ENCODE data around the gene EEF1A2.
"Not testable (repeated sequence)": the region's sequence is repeated elsewhere in the genome, so short reads cannot be mapped to it uniquely, and the experiment has no call there.

The EEF1A2 gene

GRCh38 chr20:63484651-63485403, 14.1 kb downstream of the EEF1A2 start:
- no peak for DNase-seq (ENCODE audit: low spot score)

- DNase-seq (ENCODE audit: low spot score) = no peak
Observed at GRCh38 chr20:63484236-63484635, 14.6 kb downstream of the EEF1A2 start.

GRCh38 chr20:63483834-63484233, 15.0 kb downstream of the EEF1A2 start:
- DNase-seq (ENCODE audit: low spot score) = peak; percentile 9

GRCh38 chr20:63482021-63482587, 16.8 kb downstream of the EEF1A2 start:
- DNase-seq (ENCODE audit: low spot score) = no peak

- DNase-seq (ENCODE audit: low spot score) = no peak
Observed at GRCh38 chr20:63481503-63481902, 17.4 kb downstream of the EEF1A2 start.

GRCh38 chr20:63479695-63480419, 19.0 kb downstream of the EEF1A2 start:
- not testable (repeated sequence) for DNase-seq (ENCODE audit: low spot score)

- DNase-seq (ENCODE audit: low spot score) = no peak
Observed at GRCh38 chr20:63478346-63479302, 20.3 kb downstream of the EEF1A2 start.

- DNase-seq (ENCODE audit: low spot score) = no peak
Observed at GRCh38 chr20:63477944-63478343, 20.9 kb downstream of the EEF1A2 start.

GRCh38 chr20:63477061-63477616, 21.7 kb downstream of the EEF1A2 start:
- no peak for DNase-seq (ENCODE audit: low spot score)

GRCh38 chr20:63475209-63475608, 23.7 kb downstream of the EEF1A2 start:
- peak; percentile 25 for DNase-seq (ENCODE audit: low spot score)

- no peak for DNase-seq (ENCODE audit: low spot score)
Observed at GRCh38 chr20:63473555-63474449, 25.1 kb downstream of the EEF1A2 start.

GRCh38 chr20:63472862-63473390, 26.0 kb downstream of the EEF1A2 start:
- DNase-seq (ENCODE audit: low spot score) = no peak

GRCh38 chr20:63471981-63472831, 26.7 kb downstream of the EEF1A2 start, which contains the start of gene KCNQ2:
Gene KCNQ2 (minus strand): TSS chr20:63472655. CDS start chr20:63472463, 192 bp downstream.
- no peak for DNase-seq (ENCODE audit: low spot score)

- DNase-seq (ENCODE audit: low spot score) = no peak
Observed at GRCh38 chr20:63471717-63471980, 27.2 kb downstream of the EEF1A2 start.

GRCh38 chr20:63471002-63471716, 27.7 kb downstream of the EEF1A2 start:
- DNase-seq (ENCODE audit: low spot score) = no peak

- no peak for DNase-seq (ENCODE audit: low spot score)
Observed at GRCh38 chr20:63470410-63470809, 28.5 kb downstream of the EEF1A2 start.

GRCh38 chr20:63469713-63470101, 29.2 kb downstream of the EEF1A2 start:
- no peak for DNase-seq (ENCODE audit: low spot score)

- no peak for DNase-seq (ENCODE audit: low spot score)
Observed at GRCh38 chr20:63469019-63469712, 29.7 kb downstream of the EEF1A2 start.

Data from kidney tubule cell (primary cell).